Measurements from ENCODE around the gene PLOD1.

DNA sequence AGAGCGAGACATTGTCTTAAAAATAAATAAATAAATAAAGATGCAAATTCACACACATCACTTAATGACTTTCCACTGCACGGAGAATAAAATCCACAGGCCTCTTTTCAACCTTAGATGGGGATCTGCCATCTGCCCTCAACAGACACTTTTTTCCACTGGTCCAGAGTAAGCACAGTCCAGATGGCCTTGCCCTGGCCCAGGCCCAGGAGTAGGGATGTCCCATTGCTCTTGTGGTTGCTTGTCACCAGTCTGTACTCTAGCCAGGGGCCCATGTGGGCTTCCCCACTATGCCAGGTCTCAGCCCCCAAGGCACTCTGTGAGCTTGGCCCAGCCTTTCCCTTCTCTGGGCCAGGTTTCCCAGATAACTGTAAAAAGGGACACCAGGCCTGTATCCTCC is 17.4 kb downstream of the PLOD1 start:
- TF ChIP-seq SP2 (CRISPR knock-in tag; IDR thresholded peaks at IDR 0.05) (no peak), IKZF1 (IDR thresholded peaks at IDR 0.05) (no peak), RAD51 (IDR thresholded peaks at IDR 0.05; ENCODE audit: borderline replicate concordance) (no peak), ZSCAN9 (CRISPR knock-in tag; IDR thresholded peaks at IDR 0.05; ENCODE audit: borderline replicate concordance) (no peak), RBAK (CRISPR knock-in tag; IDR thresholded peaks at IDR 0.05) (no peak), JUND (CRISPR knock-in tag; IDR thresholded peaks at IDR 0.05) (no peak), TARDBP (CRISPR knock-in tag; IDR thresholded peaks at IDR 0.05) (no peak), EZH2 (conservative IDR thresholded peaks at IDR 0.05; ENCODE audit: low read depth, low read length) (no peak), MAZ (IDR thresholded peaks at IDR 0.05; ENCODE audit: borderline replicate concordance, low read depth, low read length) (no peak), MAZ (CRISPR knock-in tag; IDR thresholded peaks at IDR 0.05; ENCODE audit: low read depth) (no peak), KMT2A (CRISPR knock-in tag; IDR thresholded peaks at IDR 0.05) (no peak), FOXA3 (CRISPR knock-in tag; IDR thresholded peaks at IDR 0.05) (no peak)
- TF ChIP-seq, protein P1, sequence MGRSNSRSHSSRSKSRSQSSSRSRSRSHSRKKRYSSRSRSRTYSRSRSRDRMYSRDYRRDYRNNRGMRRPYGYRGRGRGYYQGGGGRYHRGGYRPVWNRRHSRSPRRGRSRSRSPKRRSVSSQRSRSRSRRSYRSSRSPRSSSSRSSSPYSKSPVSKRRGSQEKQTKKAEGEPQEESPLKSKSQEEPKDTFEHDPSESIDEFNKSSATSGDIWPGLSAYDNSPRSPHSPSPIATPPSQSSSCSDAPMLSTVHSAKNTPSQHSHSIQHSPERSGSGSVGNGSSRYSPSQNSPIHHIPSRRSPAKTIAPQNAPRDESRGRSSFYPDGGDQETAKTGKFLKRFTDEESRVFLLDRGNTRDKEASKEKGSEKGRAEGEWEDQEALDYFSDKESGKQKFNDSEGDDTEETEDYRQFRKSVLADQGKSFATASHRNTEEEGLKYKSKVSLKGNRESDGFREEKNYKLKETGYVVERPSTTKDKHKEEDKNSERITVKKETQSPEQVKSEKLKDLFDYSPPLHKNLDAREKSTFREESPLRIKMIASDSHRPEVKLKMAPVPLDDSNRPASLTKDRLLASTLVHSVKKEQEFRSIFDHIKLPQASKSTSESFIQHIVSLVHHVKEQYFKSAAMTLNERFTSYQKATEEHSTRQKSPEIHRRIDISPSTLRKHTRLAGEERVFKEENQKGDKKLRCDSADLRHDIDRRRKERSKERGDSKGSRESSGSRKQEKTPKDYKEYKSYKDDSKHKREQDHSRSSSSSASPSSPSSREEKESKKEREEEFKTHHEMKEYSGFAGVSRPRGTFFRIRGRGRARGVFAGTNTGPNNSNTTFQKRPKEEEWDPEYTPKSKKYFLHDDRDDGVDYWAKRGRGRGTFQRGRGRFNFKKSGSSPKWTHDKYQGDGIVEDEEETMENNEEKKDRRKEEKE (IDR thresholded peaks at IDR 0.05): no peak
- TF ChIP-seq, protein P2, sequence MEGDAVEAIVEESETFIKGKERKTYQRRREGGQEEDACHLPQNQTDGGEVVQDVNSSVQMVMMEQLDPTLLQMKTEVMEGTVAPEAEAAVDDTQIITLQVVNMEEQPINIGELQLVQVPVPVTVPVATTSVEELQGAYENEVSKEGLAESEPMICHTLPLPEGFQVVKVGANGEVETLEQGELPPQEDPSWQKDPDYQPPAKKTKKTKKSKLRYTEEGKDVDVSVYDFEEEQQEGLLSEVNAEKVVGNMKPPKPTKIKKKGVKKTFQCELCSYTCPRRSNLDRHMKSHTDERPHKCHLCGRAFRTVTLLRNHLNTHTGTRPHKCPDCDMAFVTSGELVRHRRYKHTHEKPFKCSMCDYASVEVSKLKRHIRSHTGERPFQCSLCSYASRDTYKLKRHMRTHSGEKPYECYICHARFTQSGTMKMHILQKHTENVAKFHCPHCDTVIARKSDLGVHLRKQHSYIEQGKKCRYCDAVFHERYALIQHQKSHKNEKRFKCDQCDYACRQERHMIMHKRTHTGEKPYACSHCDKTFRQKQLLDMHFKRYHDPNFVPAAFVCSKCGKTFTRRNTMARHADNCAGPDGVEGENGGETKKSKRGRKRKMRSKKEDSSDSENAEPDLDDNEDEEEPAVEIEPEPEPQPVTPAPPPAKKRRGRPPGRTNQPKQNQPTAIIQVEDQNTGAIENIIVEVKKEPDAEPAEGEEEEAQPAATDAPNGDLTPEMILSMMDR (CRISPR knock-in tag; IDR thresholded peaks at IDR 0.05): no peak
- TF ChIP-seq, protein P3, sequence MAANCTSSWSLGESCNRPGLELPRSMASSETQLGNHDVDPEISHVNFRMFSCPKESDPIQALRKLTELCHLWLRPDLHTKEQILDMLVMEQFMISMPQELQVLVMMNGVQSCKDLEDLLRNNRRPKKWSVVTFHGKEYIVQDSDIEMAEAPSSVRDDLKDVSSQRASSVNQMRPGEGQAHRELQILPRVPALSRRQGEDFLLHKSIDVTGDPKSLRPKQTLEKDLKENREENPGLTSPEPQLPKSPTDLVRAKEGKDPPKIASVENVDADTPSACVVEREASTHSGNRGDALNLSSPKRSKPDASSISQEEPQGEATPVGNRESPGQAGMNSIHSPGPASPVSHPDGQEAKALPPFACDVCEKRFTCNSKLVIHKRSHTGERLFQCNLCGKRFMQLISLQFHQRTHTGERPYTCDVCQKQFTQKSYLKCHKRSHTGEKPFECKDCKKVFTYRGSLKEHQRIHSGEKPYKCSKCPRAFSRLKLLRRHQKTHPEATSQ (CRISPR knock-in tag; IDR thresholded peaks at IDR 0.05; ENCODE audit: borderline replicate concordance): no peak
